Ascending aorta (tissue), 2 donors: ENCODE measurements around the gene KRT36. TPM values are rescaled to one million over a fixed set of nuclear protein-coding genes. Genes with fewer than 3 reads are reported as not detected.

Experiments used
- DNase-seq, 2 donors: peaks; one replicate each; pipeline ENCODE4 v3.0.0-alpha.2; 2019; ENCODE audit warnings: low spot score in 2 of 2
- H3K27ac ChIP-seq, 2 donors: fragments of 200-600 bp; sonication (generic); one replicate each; pipeline ENCODE4 v1.5.1; 2016 to 2017; ENCODE audit warnings: mild to moderate bottlenecking in 1 of 2
- H3K27me3 ChIP-seq: fragments of 200-600 bp; sonication (generic); one replicate; pipeline ENCODE4 v1.5.1; 2017
- H3K36me3 ChIP-seq, 2 donors: fragments of 200-600 bp; sonication (generic); one replicate each; pipeline ENCODE4 v1.5.1; 2016
- H3K4me1 ChIP-seq, 2 donors: fragments of 200-600 bp; sonication (generic); one replicate each; pipeline ENCODE4 v1.5.1; 2016 to 2017; ENCODE audit warnings: mild to moderate bottlenecking in 1 of 2
- H3K4me3 ChIP-seq, 2 donors: fragments of 200-600 bp; sonication (generic); one replicate each; pipeline ENCODE4 v1.5.1; 2016 to 2017; ENCODE audit warnings: mild to moderate bottlenecking in 1 of 2
- H3K9me3 ChIP-seq, 2 donors: fragments of 200-600 bp; sonication (generic); one replicate each; pipeline ENCODE4 v1.5.1; 2016
- CTCF ChIP-seq, 3 experiments: fragments of 200-600 bp in 2 of 3; fragments of 450-650 bp in 1 of 3; sonication (generic) in 2 of 3; IDR thresholded peaks; one replicate each; pipeline ENCODE4 v1.5.1; 2016 to 2019; ENCODE audit warnings: antibody characterized with exemption in 3 of 3, mild to moderate bottlenecking in 1 of 3, moderate library complexity in 1 of 3
- intact Hi-C: fragments of 100-400 bp; cut with DNase I; formaldehyde crosslinking; loops from one replicate; pipeline ENCODE4 v1.15.1; 2023
- total RNA-seq: library from RNA; depleted of rRNA; stranded (reverse); fragments of >200 nt; gene quantifications from one replicate; pipeline ENCODE4 v1.1.0, GENCODE V29; 2016

The KRT36 gene
- not detected for total RNA-seq

- Histone ChIP-seq H3K9me3 (no peaks in the 10 kb centered on the region), H3K36me3 (no peaks in the 10 kb centered on the region), H3K4me1 (no peaks in the 10 kb centered on the region), H3K4me3 (no peak within 1 kb of the TSS), H3K27ac (no peak within 1 kb of the TSS), H3K27me3 (no peaks in the 10 kb centered on the region)
- no peak for TF ChIP-seq CTCF (IDR thresholded peaks at IDR 0.05)
- no peak for DNase-seq
- intact Hi-C loops, result no loop called here
Observed at GRCh38 chr17:41489531-41489930, at the start of gene KRT36. Gene KRT36 (minus strand): TSS chr17:41489910. CDS start chr17:41489864, 46 bp downstream.

- no peak for DNase-seq
- Histone ChIP-seq H3K4me1 (no peaks in the 10 kb centered on the region), H3K27me3 (no peaks in the 10 kb centered on the region), H3K4me3 (no peak overlapping the region), H3K9me3 (no peaks in the 10 kb centered on the region), H3K27ac (no peak overlapping the region), H3K36me3 (no peaks in the 10 kb centered on the region)
- intact Hi-C loops, result no loop called here
- TF ChIP-seq CTCF (IDR thresholded peaks at IDR 0.05), result no peak
Observed at GRCh38 chr17:41539071-41539492, 49.4 kb upstream of the KRT36 start.

DNA sequence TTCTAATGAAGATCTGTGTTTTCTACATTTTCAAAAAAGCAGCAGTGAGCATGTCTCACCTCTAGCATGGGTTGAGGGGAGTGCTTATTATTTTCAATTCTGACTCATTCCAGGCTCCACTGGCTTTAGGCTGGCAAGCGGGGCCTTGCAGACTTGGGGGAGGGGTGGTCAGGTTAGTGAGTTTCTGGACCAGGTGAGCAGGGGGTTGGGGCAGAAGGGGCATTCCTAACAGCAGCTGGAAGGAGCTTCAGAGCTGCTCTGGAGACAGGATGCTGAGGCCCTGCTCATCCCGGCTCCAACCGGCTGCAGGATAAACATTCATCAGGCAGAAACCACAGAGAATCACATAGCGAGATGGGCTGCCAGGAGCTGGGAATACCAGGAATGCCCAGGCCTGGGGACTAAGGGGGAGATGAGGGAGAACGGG is 48.9 kb upstream of the KRT36 start:
- TF ChIP-seq CTCF (IDR thresholded peaks at IDR 0.05), result no peak
- no peak overlapping the region for H3K4me3 ChIP-seq
- no peaks in the 10 kb centered on the region for H3K27me3 ChIP-seq
- intact Hi-C loops, result no loop called here
- no peaks in the 10 kb centered on the region for H3K9me3 ChIP-seq
- no peaks in the 10 kb centered on the region for H3K36me3 ChIP-seq
- DNase-seq, result no peak
- H3K27ac ChIP-seq, result no peak overlapping the region
- H3K4me1 ChIP-seq, result no peaks in the 10 kb centered on the region

- Histone ChIP-seq H3K36me3 (no peaks in the 10 kb centered on the region), H3K27ac (no peak overlapping the region), H3K27me3 (no peaks in the 10 kb centered on the region), H3K4me1 (no peaks in the 10 kb centered on the region), H3K4me3 (no peak overlapping the region), H3K9me3 (no peaks in the 10 kb centered on the region)
- DNase-seq, result no peak
- no peak for TF ChIP-seq CTCF (IDR thresholded peaks at IDR 0.05)
- intact Hi-C loops, result no loop called here
Observed at GRCh38 chr17:41537990-41538389, 48.3 kb upstream of the KRT36 start.

GRCh38 chr17:41537614-41537954 is 47.9 kb upstream of the KRT36 start:
- H3K4me1 ChIP-seq, result no peaks in the 10 kb centered on the region
- no peak for DNase-seq
- H3K4me3 ChIP-seq, result no peak overlapping the region
- no peaks in the 10 kb centered on the region for H3K27me3 ChIP-seq
- H3K9me3 ChIP-seq, result no peaks in the 10 kb centered on the region
- TF ChIP-seq CTCF (IDR thresholded peaks at IDR 0.05), result no peak
- intact Hi-C loops, result no loop called here
- H3K36me3 ChIP-seq, result no peaks in the 10 kb centered on the region
- no peak overlapping the region for H3K27ac ChIP-seq
